HEK293 (cell line): ENCODE measurements around the gene CHRNA7.
A peak's percentile ranks its signal among the peaks of the same experiment; 100 is the strongest.

Source experiments
- CTCF ChIA-PET: fragments of 350-600 bp; formaldehyde crosslinking; extraction: SDS; loops from one replicate; lab custom pipeline; 2021; ENCODE audit warnings: antibody characterized with exemption; lab: Yijun Ruan, JAX
- POLR2A ChIA-PET: fragments of 300-600 bp; formaldehyde crosslinking; extraction: SDS; loops from one replicate; lab custom pipeline; 2020; ENCODE audit warnings: antibody characterized with exemption, inconsistent platforms; lab: Yijun Ruan, JAX
- H3K27ac ChIP-seq: fragments of 200-500 bp; sonication (Bioruptor generic); 2 replicates; pipeline ENCODE4 v1.5.1; 2014; ENCODE audit warnings: low read depth, low read length, control low read depth, inconsistent platforms; ENCODE audit errors: extremely low read depth
- H3K36me3 ChIP-seq, 2 experiments: fragments of 200-500 bp in 1 of 2; sonication (Bioruptor generic) in 1 of 2; 1 replicate in 1 of 2; 2 replicates in 1 of 2; pipeline ENCODE4 v1.5.1; 2014 to 2017; ENCODE audit warnings: inconsistent platforms in 2 of 2, low read length in 2 of 2; ENCODE audit not compliant: control insufficient read depth in 2 of 2, insufficient read depth in 1 of 2
- H3K4me1 ChIP-seq: fragments of 200-500 bp; sonication (Bioruptor generic); 2 replicates; pipeline ENCODE4 v1.5.1; 2014; ENCODE audit warnings: mild to moderate bottlenecking, low read length, inconsistent platforms; ENCODE audit not compliant: control insufficient read depth, insufficient read depth
- H3K4me3 ChIP-seq: 2 replicates; pipeline ENCODE4 v1.5.1; 2011; ENCODE audit warnings: low read depth, mild to moderate bottlenecking, control low read depth, low read length, moderate library complexity
- H3K9me3 ChIP-seq: fragments of 200-500 bp; sonication (Bioruptor generic); 2 replicates; pipeline ENCODE4 v1.5.1; 2014; ENCODE audit warnings: low read depth, low read length, inconsistent platforms; ENCODE audit not compliant: control insufficient read depth, insufficient read depth
- KLF1 ChIP-seq: fragments of 450-650 bp; formaldehyde crosslinking; IDR thresholded peaks from 2 replicates; pipeline ENCODE4 v1.5.1; 2016; ENCODE audit warnings: missing biosample characterization, missing genetic modification characterization
- KLF10 ChIP-seq: fragments of 450-650 bp; IDR thresholded peaks from 2 replicates; pipeline ENCODE4 v1.5.1; 2018; ENCODE audit warnings: missing biosample characterization, mild to moderate bottlenecking, missing genetic modification characterization
- KLF8 ChIP-seq: fragments of 450-650 bp; formaldehyde crosslinking; IDR thresholded peaks from 2 replicates; pipeline ENCODE4 v1.5.1; 2016; ENCODE audit warnings: missing biosample characterization, missing genetic modification characterization
- MYNN ChIP-seq: fragments of 450-650 bp; formaldehyde crosslinking; IDR thresholded peaks from 2 replicates; pipeline ENCODE4 v1.5.1; 2016; ENCODE audit warnings: missing biosample characterization, missing genetic modification characterization, borderline replicate concordance
- MZF1 ChIP-seq: fragments of 450-650 bp; formaldehyde crosslinking; IDR thresholded peaks from 2 replicates; pipeline ENCODE4 v1.5.1; 2017; ENCODE audit warnings: missing biosample characterization, missing genetic modification characterization, borderline replicate concordance
- SCRT1 ChIP-seq: fragments of 450-650 bp; formaldehyde crosslinking; IDR thresholded peaks from 2 replicates; pipeline ENCODE4 v1.5.1; 2016; ENCODE audit warnings: missing biosample characterization, missing genetic modification characterization, borderline replicate concordance
- SETDB1 ChIP-seq: IDR thresholded peaks from one replicate; pipeline ENCODE4 v1.6.1; 2017; ENCODE audit warnings: mild to moderate bottlenecking, low read length, moderate library complexity, mixed read lengths; ENCODE audit not compliant: insufficient read length
- TRIM28 ChIP-seq: IDR thresholded peaks from 2 replicates; pipeline ENCODE4 v1.6.1; 2011; ENCODE audit warnings: low read length, control low read depth, borderline replicate concordance
- ZBTB8A ChIP-seq: fragments of 450-650 bp; formaldehyde crosslinking; IDR thresholded peaks from 2 replicates; pipeline ENCODE4 v1.5.1; 2016; ENCODE audit warnings: missing biosample characterization, missing genetic modification characterization
- ZIC2 ChIP-seq: fragments of 450-650 bp; formaldehyde crosslinking; IDR thresholded peaks from 2 replicates; pipeline ENCODE4 v1.5.1; 2016; ENCODE audit warnings: missing biosample characterization, missing genetic modification characterization
- ZNF114 ChIP-seq: fragments of 450-650 bp; formaldehyde crosslinking; IDR thresholded peaks from 2 replicates; pipeline ENCODE4 v1.5.0; 2017; ENCODE audit warnings: missing biosample characterization, missing genetic modification characterization
- ZNF146 ChIP-seq: fragments of 450-650 bp; formaldehyde crosslinking; IDR thresholded peaks from 2 replicates; pipeline ENCODE4 v1.5.1; 2016; ENCODE audit warnings: missing biosample characterization, missing genetic modification characterization
- ZNF175 ChIP-seq: fragments of 450-650 bp; formaldehyde crosslinking; IDR thresholded peaks from 2 replicates; pipeline ENCODE4 v1.5.1; 2016; ENCODE audit warnings: missing biosample characterization, missing genetic modification characterization
- ZNF202 ChIP-seq: fragments of 450-650 bp; formaldehyde crosslinking; IDR thresholded peaks from 2 replicates; pipeline ENCODE4 v1.5.1; 2016; ENCODE audit warnings: missing biosample characterization, missing genetic modification characterization, borderline replicate concordance
- ZNF223 ChIP-seq: fragments of 450-650 bp; formaldehyde crosslinking; IDR thresholded peaks from 2 replicates; pipeline ENCODE4 v1.5.1; 2016; ENCODE audit warnings: missing biosample characterization, missing genetic modification characterization
- ZNF350 ChIP-seq: fragments of 450-650 bp; formaldehyde crosslinking; IDR thresholded peaks from 2 replicates; pipeline ENCODE4 v1.5.0; 2017; ENCODE audit warnings: missing biosample characterization, mild to moderate bottlenecking, missing genetic modification characterization
- ZNF354C ChIP-seq: fragments of 450-650 bp; formaldehyde crosslinking; IDR thresholded peaks from 2 replicates; pipeline ENCODE4 v1.5.1; 2016; ENCODE audit warnings: missing biosample characterization, missing genetic modification characterization, low read depth, borderline replicate concordance
- ZNF48 ChIP-seq: fragments of 450-650 bp; formaldehyde crosslinking; IDR thresholded peaks from 2 replicates; pipeline ENCODE4 v1.5.1; 2016; ENCODE audit warnings: missing biosample characterization, missing genetic modification characterization
- ZNF544 ChIP-seq: fragments of 450-650 bp; formaldehyde crosslinking; IDR thresholded peaks from 2 replicates; pipeline ENCODE4 v1.5.0; 2017; ENCODE audit warnings: missing biosample characterization, missing genetic modification characterization
- ZNF560 ChIP-seq: fragments of 450-650 bp; formaldehyde crosslinking; IDR thresholded peaks from 2 replicates; pipeline ENCODE4 v1.5.1; 2017; ENCODE audit warnings: missing biosample characterization, missing genetic modification characterization, borderline replicate concordance
- ZNF654 ChIP-seq: fragments of 450-650 bp; formaldehyde crosslinking; IDR thresholded peaks from 2 replicates; pipeline ENCODE4 v1.5.1; 2016; ENCODE audit warnings: low read depth, missing biosample characterization, missing genetic modification characterization
- ZNF768 ChIP-seq: fragments of 450-650 bp; formaldehyde crosslinking; IDR thresholded peaks from 2 replicates; pipeline ENCODE4 v1.5.1; 2018; ENCODE audit warnings: missing biosample characterization, mild to moderate bottlenecking, missing genetic modification characterization
- ZSCAN23 ChIP-seq: fragments of 450-650 bp; formaldehyde crosslinking; IDR thresholded peaks from 2 replicates; pipeline ENCODE4 v1.5.1; 2016; ENCODE audit warnings: missing biosample characterization, missing genetic modification characterization
- TF ChIP-seq, protein P1 (sequence below): fragments of 450-650 bp; formaldehyde crosslinking; IDR thresholded peaks from 2 replicates; pipeline ENCODE4 v1.5.1; 2017; ENCODE audit warnings: missing biosample characterization, missing genetic modification characterization
- TF ChIP-seq, protein P2 (sequence below): fragments of 450-650 bp; formaldehyde crosslinking; IDR thresholded peaks from 2 replicates; pipeline ENCODE4 v1.5.1; 2016; ENCODE audit warnings: missing biosample characterization, missing genetic modification characterization

The CHRNA7 gene

GRCh38 chr15:32060706-32061105, 30.4 kb downstream of the CHRNA7 start:
- Histone ChIP-seq H3K9me3 (no peaks in the 10 kb centered on the region), H3K27ac (no peak overlapping the region), H3K36me3 (no peaks in the 10 kb centered on the region), H3K4me1 (no peaks in the 10 kb centered on the region), H3K4me3 (no peak overlapping the region)
- TF ChIP-seq KLF1 (tag by site-specific recombination) (no peak), KLF10 (tag by site-specific recombination) (no peak), ZNF768 (tag by site-specific recombination) (no peak), ZSCAN23 (tag by site-specific recombination) (no peak), ZNF354C (tag by site-specific recombination) (no peak), KLF8 (tag by site-specific recombination) (no peak), ZNF146 (tag by site-specific recombination) (no peak), ZNF350 (tag by site-specific recombination) (no peak), ZNF654 (tag by site-specific recombination) (no peak), ZNF223 (tag by site-specific recombination) (no peak), ZNF544 (tag by site-specific recombination) (no peak), ZNF175 (tag by site-specific recombination) (no peak), ZNF48 (tag by site-specific recombination) (no peak)
- TF ChIP-seq, protein P1, sequence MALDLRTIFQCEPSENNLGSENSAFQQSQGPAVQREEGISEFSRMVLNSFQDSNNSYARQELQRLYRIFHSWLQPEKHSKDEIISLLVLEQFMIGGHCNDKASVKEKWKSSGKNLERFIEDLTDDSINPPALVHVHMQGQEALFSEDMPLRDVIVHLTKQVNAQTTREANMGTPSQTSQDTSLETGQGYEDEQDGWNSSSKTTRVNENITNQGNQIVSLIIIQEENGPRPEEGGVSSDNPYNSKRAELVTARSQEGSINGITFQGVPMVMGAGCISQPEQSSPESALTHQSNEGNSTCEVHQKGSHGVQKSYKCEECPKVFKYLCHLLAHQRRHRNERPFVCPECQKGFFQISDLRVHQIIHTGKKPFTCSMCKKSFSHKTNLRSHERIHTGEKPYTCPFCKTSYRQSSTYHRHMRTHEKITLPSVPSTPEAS (tag by site-specific recombination): no peak
- TF ChIP-seq, protein P2, sequence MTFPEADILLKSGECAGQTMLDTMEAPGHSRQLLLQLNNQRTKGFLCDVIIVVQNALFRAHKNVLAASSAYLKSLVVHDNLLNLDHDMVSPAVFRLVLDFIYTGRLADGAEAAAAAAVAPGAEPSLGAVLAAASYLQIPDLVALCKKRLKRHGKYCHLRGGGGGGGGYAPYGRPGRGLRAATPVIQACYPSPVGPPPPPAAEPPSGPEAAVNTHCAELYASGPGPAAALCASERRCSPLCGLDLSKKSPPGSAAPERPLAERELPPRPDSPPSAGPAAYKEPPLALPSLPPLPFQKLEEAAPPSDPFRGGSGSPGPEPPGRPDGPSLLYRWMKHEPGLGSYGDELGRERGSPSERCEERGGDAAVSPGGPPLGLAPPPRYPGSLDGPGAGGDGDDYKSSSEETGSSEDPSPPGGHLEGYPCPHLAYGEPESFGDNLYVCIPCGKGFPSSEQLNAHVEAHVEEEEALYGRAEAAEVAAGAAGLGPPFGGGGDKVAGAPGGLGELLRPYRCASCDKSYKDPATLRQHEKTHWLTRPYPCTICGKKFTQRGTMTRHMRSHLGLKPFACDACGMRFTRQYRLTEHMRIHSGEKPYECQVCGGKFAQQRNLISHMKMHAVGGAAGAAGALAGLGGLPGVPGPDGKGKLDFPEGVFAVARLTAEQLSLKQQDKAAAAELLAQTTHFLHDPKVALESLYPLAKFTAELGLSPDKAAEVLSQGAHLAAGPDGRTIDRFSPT (tag by site-specific recombination): no peak
- CTCF ChIA-PET: interaction anchor here (0.7 kb wide), 1 partner anchor 21 kb away, joined by 4 read pairs; no protein-coding TSS in a partner anchor
- POLR2A ChIA-PET: interaction anchor here (0.5 kb wide), 1 partner anchor 962 kb away, joined by 3 read pairs; no protein-coding TSS in a partner anchor

DNA sequence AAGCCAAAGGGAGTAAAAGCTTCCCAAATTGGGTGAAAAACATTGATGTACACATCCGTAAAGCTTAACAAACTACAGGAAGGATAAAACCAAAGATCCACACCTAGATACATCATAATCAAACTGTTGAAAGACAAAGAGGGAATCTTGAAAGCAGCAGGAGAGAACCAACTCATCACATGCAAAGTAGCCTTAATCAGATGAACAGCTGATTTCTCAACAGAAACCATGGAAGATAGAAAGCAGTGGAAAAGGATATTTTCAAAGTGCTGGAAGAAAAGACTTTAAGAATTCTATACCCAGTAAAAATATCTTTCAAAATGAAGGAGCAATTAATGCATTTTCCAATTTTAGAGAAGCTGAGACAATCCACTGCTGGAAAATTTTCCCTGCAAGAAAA, 36.8 kb downstream of the CHRNA7 start:
- H3K36me3 ChIP-seq: no peaks in the 10 kb centered on the region
- ChIA-PET POLR2A (interaction anchor here (0.6 kb wide), 1 partner anchor 31 kb away, joined by 4 read pairs; no protein-coding TSS in a partner anchor), CTCF (no interaction called here)
- H3K9me3 ChIP-seq: no peaks in the 10 kb centered on the region
- no peak overlapping the region for H3K4me3 ChIP-seq
- H3K4me1 ChIP-seq: no peaks in the 10 kb centered on the region
- H3K27ac ChIP-seq: no peak overlapping the region
- TF ChIP-seq ZIC2 (tag by site-specific recombination) (no peak), ZNF202 (no peak), SCRT1 (tag by site-specific recombination) (no peak), MZF1 (no peak), SETDB1 (peak; percentile 68), TRIM28 (peak; percentile 65; the same call in 1 of the 2 replicates), ZNF114 (no peak), ZBTB8A (tag by site-specific recombination) (no peak), ZNF350 (tag by site-specific recombination) (no peak), ZNF560 (tag by site-specific recombination) (no peak), MYNN (tag by site-specific recombination) (no peak)
- TF ChIP-seq, all 188 proteins: peak for 2
